HepG2 (cell line): Measurements from ENCODE around the gene MFRP. TPM values are rescaled to one million over a fixed set of nuclear protein-coding genes. Genes with fewer than 3 reads are reported as not detected.
A peak's percentile ranks its signal among the peaks of the same experiment; 100 is the strongest.

Experiments used
- MIER2 ChIP-seq: IDR thresholded peaks from 2 replicates; pipeline ENCODE4 v1.6.1; 2016; ENCODE audit warnings: missing biosample characterization, missing genetic modification reagents
- RCOR2 ChIP-seq: IDR thresholded peaks from 2 replicates; pipeline ENCODE4 v1.6.1; 2016; ENCODE audit warnings: missing biosample characterization, missing genetic modification reagents
- RFX1 ChIP-seq: fragments of 450-650 bp; IDR thresholded peaks from 2 replicates; pipeline ENCODE4 v1.6.1; 2017
- RXRA ChIP-seq: sonication (generic); formaldehyde crosslinking; IDR thresholded peaks from 2 replicates; pipeline ENCODE4 v1.5.1; 2020; ENCODE audit warnings: missing genetic modification reagents
- SRF ChIP-seq: IDR thresholded peaks from 2 replicates; pipeline ENCODE4 v1.6.1; 2011; ENCODE audit warnings: mild to moderate bottlenecking, low read depth, low read length, moderate library complexity
- ZFP36L1 ChIP-seq: sonication (generic); formaldehyde crosslinking; IDR thresholded peaks from 2 replicates; pipeline ENCODE4 v1.8.0; 2022; ENCODE audit warnings: mild to moderate bottlenecking, missing genetic modification reagents, moderate library complexity
- ZNF121 ChIP-seq: sonication (generic); formaldehyde crosslinking; IDR thresholded peaks from 2 replicates; pipeline ENCODE4 v1.5.0; 2020; ENCODE audit warnings: mild to moderate bottlenecking, missing genetic modification reagents
- ZNF263 ChIP-seq: sonication (generic); formaldehyde crosslinking; IDR thresholded peaks from 2 replicates; pipeline ENCODE4 v1.4.0; 2020; ENCODE audit warnings: missing genetic modification reagents
- ZNF546 ChIP-seq: sonication (generic); formaldehyde crosslinking; conservative IDR thresholded peaks from 2 replicates; pipeline ENCODE4 v1.8.1; 2023; ENCODE audit warnings: mild to moderate bottlenecking, missing genetic modification reagents
- ZSCAN9 ChIP-seq: IDR thresholded peaks from 2 replicates; pipeline ENCODE4 v1.6.1; 2016; ENCODE audit warnings: borderline replicate concordance
- polyA plus RNA-seq, 8 experiments: library from polyadenylated mRNA; depleted of rRNA in 3 of 8; stranded (reverse) in 7 of 8; unstranded in 1 of 8; fragments of >200 nt; fragmentation: Illumina TruSeq in 4 of 8; extraction: Trizol in 4 of 8; gene quantifications; 2 replicates each; pipeline versions ENCODE4 v1.2.1 to v1.2.3, GENCODE V29; 2011 to 2016; ENCODE audit warnings: low read depth in 4 of 8, missing spikeins in 1 of 8, mixed read lengths in 1 of 8; ENCODE audit not compliant: insufficient read depth in 1 of 8
- total RNA-seq, 5 experiments: library from RNA; depleted of rRNA; stranded (reverse); fragments of >200 nt; fragmentation: Illumina TruSeq; extraction: Trizol; gene quantifications; 2 replicates each; pipeline ENCODE4 v1.2.3, GENCODE V29; 2016; ENCODE audit warnings: low read depth in 1 of 5
- TF ChIP-seq, protein P1 (sequence below): sonication (generic); formaldehyde crosslinking; IDR thresholded peaks from 2 replicates; pipeline ENCODE4 v1.4.0; 2020; ENCODE audit warnings: missing genetic modification reagents, mild to moderate bottlenecking, borderline replicate concordance
- TF ChIP-seq, protein P2 (sequence below): sonication (generic); formaldehyde crosslinking; IDR thresholded peaks from 2 replicates; pipeline ENCODE4 v1.4.0; 2020; ENCODE audit warnings: missing genetic modification reagents
- TF ChIP-seq, protein P3 (sequence below): IDR thresholded peaks from 2 replicates; pipeline ENCODE4 v1.6.1; 2016
- TF ChIP-seq, protein P4 (sequence below): sonication (generic); formaldehyde crosslinking; IDR thresholded peaks from 2 replicates; pipeline ENCODE4 v1.4.0; 2020; ENCODE audit warnings: mild to moderate bottlenecking, low read depth, missing genetic modification reagents
- TF ChIP-seq, protein P5 (sequence below): sonication (generic); formaldehyde crosslinking; IDR thresholded peaks from 2 replicates; pipeline ENCODE4 v1.4.0; 2020; ENCODE audit warnings: mild to moderate bottlenecking, missing genetic modification reagents
- TF ChIP-seq, protein P6 (sequence below): sonication (generic); formaldehyde crosslinking; IDR thresholded peaks from 2 replicates; pipeline ENCODE4 v1.5.0; 2020; ENCODE audit warnings: missing genetic modification reagents

MFRP gene
- total and polyA plus RNA-seq, 2 of the 13 experiments (the other 11 are each of a cell fraction or from before 2014, with no cell fraction given) = not detected

DNA sequence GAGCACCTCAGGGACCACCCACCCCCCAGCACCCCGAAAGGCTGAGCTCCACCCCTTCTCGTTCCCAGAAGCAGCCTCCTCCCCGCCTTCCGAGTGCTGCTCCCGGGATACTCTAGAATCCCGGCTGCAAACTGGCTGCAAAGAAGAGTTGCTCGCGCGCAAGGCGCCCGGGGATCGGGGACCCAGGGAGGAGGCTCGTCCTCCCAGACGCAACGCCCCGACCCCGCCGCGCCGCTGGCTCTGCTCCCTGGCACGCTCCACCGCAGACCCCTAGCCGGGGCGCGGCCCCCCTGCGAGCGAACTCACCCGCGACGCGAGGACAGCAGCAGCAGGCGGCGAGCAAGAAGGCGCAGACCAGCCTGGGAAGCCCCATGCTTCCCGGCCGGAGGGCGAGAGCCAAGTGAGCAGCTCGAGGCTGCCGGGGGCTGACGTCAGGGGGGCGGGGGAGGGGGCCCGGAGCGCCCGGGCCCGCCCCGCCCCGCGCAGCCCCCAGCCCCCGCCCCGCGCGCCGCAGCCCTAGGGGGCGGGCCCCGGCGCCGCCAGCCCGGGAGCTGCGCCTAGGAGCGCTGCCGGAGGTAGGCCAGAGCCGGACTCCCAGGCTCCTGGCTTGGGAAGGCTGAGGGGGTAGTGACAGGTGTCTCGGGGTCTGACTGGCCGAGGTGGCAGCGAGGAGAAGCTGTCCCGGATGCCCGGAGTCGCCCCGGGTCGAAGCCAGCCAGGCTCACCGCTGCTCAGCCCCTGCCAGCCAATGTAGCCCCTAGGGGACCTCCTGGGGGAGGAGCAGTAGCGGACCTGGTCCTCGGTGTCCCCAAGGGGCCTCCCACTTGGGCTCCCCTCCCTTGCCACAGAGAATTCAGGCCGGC is 29.5 kb downstream of the MFRP start, which contains the start of gene MCAM (continued):
- TF ChIP-seq ZNF546 (CRISPR knock-in tag) (no peak), ZSCAN9 (CRISPR knock-in tag) (no peak), ZFP36L1 (CRISPR knock-in tag) (no peak), SRF (no peak), ZNF121 (no peak; the same call in 1 of the 2 replicates), RXRA (CRISPR knock-in tag) (no peak), MIER2 (CRISPR knock-in tag) (no peak), RFX1 (no peak), ZNF263 (CRISPR knock-in tag) (no peak), RCOR2 (no peak)
- TF ChIP-seq, protein P1, sequence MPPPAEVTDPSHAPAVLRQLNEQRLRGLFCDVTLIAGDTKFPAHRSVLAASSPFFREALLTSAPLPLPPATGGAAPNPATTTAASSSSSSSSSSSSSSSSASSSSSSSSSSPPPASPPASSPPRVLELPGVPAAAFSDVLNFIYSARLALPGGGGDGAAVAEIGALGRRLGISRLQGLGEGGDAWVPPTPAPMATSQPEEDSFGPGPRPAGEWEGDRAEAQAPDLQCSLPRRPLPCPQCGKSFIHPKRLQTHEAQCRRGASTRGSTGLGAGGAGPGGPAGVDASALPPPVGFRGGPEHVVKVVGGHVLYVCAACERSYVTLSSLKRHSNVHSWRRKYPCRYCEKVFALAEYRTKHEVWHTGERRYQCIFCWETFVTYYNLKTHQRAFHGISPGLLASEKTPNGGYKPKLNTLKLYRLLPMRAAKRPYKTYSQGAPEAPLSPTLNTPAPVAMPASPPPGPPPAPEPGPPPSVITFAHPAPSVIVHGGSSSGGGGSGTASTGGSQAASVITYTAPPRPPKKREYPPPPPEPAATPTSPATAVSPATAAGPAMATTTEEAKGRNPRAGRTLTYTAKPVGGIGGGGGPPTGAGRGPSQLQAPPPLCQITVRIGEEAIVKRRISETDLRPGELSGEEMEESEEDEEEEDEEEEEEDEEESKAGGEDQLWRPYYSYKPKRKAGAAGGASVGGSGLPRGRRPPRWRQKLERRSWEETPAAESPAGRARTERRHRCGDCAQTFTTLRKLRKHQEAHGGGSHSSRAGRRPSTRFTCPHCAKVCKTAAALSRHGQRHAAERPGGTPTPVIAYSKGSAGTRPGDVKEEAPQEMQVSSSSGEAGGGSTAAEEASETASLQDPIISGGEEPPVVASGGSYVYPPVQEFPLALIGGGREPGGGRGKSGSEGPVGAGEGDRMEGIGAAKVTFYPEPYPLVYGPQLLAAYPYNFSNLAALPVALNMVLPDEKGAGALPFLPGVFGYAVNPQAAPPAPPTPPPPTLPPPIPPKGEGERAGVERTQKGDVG (CRISPR knock-in tag) = no peak
- TF ChIP-seq, protein P2, sequence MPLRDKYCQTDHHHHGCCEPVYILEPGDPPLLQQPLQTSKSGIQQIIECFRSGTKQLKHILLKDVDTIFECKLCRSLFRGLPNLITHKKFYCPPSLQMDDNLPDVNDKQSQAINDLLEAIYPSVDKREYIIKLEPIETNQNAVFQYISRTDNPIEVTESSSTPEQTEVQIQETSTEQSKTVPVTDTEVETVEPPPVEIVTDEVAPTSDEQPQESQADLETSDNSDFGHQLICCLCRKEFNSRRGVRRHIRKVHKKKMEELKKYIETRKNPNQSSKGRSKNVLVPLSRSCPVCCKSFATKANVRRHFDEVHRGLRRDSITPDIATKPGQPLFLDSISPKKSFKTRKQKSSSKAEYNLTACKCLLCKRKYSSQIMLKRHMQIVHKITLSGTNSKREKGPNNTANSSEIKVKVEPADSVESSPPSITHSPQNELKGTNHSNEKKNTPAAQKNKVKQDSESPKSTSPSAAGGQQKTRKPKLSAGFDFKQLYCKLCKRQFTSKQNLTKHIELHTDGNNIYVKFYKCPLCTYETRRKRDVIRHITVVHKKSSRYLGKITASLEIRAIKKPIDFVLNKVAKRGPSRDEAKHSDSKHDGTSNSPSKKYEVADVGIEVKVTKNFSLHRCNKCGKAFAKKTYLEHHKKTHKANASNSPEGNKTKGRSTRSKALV = peak; percentile 74; the same call in 1 of the 2 replicates
- TF ChIP-seq, protein P3, sequence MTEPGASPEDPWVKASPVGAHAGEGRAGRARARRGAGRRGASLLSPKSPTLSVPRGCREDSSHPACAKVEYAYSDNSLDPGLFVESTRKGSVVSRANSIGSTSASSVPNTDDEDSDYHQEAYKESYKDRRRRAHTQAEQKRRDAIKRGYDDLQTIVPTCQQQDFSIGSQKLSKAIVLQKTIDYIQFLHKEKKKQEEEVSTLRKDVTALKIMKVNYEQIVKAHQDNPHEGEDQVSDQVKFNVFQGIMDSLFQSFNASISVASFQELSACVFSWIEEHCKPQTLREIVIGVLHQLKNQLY (CRISPR knock-in tag) = no peak
- TF ChIP-seq, protein P4, sequence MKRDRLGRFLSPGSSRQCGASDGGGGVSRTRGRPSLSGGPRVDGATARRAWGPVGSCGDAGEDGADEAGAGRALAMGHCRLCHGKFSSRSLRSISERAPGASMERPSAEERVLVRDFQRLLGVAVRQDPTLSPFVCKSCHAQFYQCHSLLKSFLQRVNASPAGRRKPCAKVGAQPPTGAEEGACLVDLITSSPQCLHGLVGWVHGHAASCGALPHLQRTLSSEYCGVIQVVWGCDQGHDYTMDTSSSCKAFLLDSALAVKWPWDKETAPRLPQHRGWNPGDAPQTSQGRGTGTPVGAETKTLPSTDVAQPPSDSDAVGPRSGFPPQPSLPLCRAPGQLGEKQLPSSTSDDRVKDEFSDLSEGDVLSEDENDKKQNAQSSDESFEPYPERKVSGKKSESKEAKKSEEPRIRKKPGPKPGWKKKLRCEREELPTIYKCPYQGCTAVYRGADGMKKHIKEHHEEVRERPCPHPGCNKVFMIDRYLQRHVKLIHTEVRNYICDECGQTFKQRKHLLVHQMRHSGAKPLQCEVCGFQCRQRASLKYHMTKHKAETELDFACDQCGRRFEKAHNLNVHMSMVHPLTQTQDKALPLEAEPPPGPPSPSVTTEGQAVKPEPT (CRISPR knock-in tag) = 0 out of 2 replicates have a peak, but pooled peaks have one; percentile 27
- TF ChIP-seq, protein P5, sequence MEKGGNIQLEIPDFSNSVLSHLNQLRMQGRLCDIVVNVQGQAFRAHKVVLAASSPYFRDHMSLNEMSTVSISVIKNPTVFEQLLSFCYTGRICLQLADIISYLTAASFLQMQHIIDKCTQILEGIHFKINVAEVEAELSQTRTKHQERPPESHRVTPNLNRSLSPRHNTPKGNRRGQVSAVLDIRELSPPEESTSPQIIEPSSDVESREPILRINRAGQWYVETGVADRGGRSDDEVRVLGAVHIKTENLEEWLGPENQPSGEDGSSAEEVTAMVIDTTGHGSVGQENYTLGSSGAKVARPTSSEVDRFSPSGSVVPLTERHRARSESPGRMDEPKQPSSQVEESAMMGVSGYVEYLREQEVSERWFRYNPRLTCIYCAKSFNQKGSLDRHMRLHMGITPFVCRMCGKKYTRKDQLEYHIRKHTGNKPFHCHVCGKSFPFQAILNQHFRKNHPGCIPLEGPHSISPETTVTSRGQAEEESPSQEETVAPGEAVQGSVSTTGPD (CRISPR knock-in tag) = no peak
- TF ChIP-seq, protein P6, sequence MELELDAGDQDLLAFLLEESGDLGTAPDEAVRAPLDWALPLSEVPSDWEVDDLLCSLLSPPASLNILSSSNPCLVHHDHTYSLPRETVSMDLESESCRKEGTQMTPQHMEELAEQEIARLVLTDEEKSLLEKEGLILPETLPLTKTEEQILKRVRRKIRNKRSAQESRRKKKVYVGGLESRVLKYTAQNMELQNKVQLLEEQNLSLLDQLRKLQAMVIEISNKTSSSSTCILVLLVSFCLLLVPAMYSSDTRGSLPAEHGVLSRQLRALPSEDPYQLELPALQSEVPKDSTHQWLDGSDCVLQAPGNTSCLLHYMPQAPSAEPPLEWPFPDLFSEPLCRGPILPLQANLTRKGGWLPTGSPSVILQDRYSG (CRISPR knock-in tag) = no peak
